Fibroblast of mammary gland (primary cell): ENCODE measurements around the gene TMEM202.
"Not testable (repeated sequence)": the region's sequence is repeated elsewhere in the genome, so short reads cannot be mapped to it uniquely, and the experiment has no call there.

Experiments used
- DNase-seq: peaks from one replicate; pipeline ENCODE4 v3.0.0-alpha.2; 2010; ENCODE audit warnings: low read depth
- H3K4me3 ChIP-seq: 2 replicates; pipeline ENCODE4 v1.5.1; 2011; ENCODE audit warnings: low read depth, mild to moderate bottlenecking, low read length, moderate library complexity; ENCODE audit not compliant: control insufficient read depth
- CTCF ChIP-seq: conservative IDR thresholded peaks from 2 replicates; pipeline ENCODE4 v1.5.1; 2011; ENCODE audit warnings: low read depth, low read length, inconsistent platforms; ENCODE audit not compliant: control insufficient read depth, insufficient read depth

Gene TMEM202

GRCh38 chr15:72415304-72415703 is 17.2 kb downstream of the TMEM202 start:
- no peak for TF ChIP-seq CTCF
- H3K4me3 ChIP-seq: no peak overlapping the region
- DNase-seq: no peak

GRCh38 chr15:72419768-72420167 is 21.7 kb downstream of the TMEM202 start:
- DNase-seq, H3K4me3 ChIP-seq: not testable (repeated sequence)

- no peak for DNase-seq
- H3K4me3 ChIP-seq: no peak overlapping the region
- no peak for TF ChIP-seq CTCF
Measured at GRCh38 chr15:72420576-72420975, 22.5 kb downstream of the TMEM202 start.

GRCh38 chr15:72421484-72421883 is 23.4 kb downstream of the TMEM202 start:
- no peak for DNase-seq
- no peak for TF ChIP-seq CTCF
- no peak overlapping the region for H3K4me3 ChIP-seq

GRCh38 chr15:72423256-72423655 is 25.2 kb downstream of the TMEM202 start:
- TF ChIP-seq CTCF: no peak
- DNase-seq: peak; percentile 12
- H3K4me3 ChIP-seq: no peak overlapping the region

- H3K4me3 ChIP-seq: no peak overlapping the region
- no peak for DNase-seq
- TF ChIP-seq CTCF: no peak
Measured at GRCh38 chr15:72426753-72427152, 28.6 kb downstream of the TMEM202 start.

- no peak overlapping the region for H3K4me3 ChIP-seq
- no peak for TF ChIP-seq CTCF
- DNase-seq: no peak
Measured at GRCh38 chr15:72437650-72438316, 39.7 kb downstream of the TMEM202 start.

- not testable (repeated sequence) for DNase-seq, H3K4me3 ChIP-seq
Measured at GRCh38 chr15:72442848-72443247, 44.7 kb downstream of the TMEM202 start.
